Measurements from ENCODE around the gene GALC.

The GALC gene

DNA sequence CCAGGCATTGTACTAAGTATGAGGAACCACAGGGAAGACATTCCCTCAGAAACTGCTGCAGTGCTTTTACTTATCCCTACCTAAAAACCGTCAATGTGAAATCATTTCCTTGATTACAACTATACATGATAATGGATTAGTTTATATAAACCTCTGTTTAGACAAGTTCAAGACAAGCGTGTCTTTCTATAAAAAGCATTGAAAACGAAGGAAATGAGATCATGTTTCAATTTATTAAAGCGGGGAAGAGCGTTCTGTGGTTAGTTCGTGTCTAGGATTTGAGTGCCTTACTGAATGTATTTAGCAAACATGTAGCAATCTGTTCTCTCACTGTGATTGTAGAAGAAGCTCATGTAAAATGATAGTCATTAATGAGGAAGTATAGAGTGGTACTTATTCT is 37.5 kb downstream of the GALC start:
- DNase-seq (ENCODE audit: low spot score) = no peak

DNA sequence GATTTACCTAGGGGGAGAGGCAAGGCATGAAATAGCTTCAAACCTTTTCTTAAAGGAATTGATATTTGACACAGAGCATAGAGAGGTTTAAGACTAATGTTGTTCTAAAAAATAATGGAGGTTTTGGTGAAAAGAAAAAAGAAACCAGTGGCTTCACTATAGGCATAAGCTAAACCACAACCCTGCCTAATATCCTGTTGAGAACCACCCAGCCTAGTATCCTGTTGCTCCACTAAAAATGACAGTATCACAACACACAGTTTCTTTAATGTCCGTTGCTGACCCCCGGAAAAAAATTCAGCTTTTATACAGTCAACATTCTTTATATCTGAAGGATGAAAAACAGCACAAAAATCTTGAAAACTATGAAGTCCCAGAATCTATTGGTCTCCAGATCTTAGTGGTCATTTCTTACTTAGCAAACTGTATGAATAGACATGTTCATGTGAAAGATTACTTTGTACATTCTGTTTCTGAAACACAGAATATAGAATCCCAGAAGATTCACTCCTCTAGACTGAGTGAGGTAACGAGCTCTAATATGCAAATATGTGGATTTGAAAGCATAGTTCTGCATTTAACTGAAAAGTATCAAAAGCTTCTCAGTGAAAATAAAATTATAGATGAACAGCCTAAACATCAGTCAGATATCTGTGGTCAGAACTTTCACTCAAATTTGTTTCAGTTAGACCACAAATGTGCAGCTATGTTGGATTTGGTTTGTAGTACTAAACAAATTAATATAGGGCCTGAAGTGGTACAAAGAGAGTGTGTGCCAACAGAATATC is 40.5 kb downstream of the GALC start:
- no peak for DNase-seq (ENCODE audit: low spot score)

DNA sequence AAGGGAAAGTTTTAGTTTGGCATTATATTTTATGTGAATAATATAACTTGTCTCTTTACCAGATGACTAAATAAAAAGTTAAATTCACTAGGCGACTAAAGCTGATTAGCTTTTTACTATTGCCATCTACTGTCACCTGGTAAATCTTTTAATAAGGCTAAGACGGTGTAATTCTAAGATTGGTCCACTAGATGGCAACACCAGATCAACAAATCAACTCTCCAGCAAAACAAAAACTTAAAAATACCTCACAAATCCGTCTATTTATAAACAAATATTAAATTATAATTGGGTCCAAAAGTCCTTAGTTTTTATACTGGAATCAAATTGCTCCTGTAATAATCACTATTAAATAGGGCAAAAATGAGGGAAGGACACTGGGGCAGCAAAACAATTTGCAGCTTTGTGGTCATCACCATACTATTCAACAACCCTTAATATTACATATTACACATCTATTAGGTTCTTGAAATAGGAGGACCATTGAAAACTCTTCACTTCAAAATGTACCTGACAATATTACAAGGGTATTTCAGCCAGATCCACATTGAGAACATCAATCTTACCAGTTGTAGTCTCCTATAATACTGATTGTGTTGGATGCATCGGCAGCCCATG is 47.9 kb downstream of the GALC start:
- DNase-seq (ENCODE audit: low spot score) = peak; percentile 20

DNA sequence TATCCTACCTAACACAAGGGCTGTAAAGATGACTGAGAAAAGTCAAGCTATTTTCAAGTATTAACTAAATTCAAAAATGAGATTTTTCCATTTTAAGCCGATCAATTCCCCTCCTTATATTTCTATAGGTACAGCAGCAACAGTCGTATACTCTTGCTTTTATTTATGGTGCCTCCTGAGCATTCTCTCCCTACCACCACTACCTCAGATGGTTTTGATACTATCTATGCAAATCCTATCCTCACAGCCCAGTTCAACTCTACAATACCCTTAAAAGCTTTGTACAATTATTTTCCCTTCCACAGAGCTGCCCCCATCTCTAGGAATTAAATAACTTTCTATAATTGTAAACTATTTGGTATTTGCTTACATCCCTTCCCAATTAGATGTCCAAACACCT is 52.1 kb downstream of the GALC start:
- no peak for DNase-seq (ENCODE audit: low spot score)

DNA sequence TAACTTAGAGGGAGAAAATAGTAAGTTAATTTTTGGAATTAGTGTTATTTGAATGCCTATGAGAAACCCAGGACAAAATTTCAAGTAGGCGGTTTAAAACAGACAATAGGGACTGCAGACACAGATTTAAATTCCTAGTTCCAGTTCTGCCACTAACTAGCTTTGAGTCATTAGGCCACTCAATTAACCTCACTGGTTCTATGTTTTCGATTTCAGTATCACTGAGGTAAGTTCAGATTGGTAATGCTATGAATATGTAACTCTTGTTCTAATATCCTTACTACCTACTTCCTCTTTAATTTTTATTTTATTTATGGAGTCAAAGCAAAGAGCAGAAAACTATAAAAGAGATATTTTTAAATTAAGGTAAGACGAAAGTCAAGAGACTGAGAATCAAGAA is 52.6 kb downstream of the GALC start:
- DNase-seq (ENCODE audit: low spot score) = no peak

DNA sequence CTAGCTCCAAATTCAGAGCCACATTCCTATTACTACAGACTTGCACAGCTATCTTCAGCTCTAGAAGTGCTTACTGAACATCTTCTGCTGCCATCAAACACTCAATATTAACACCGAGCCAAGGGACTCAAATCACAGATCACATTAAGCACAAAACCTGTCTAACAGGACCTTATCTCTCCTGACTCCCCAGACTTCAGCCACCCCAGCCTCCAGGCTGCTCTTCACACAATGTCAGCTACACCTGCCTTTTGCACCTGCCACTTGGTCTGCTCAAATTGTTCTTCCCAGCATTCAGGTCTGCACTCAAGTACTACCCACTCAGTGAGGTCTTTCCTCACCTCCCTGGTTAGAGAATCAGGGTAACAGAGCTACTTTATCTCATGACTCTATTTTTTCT is 57.1 kb downstream of the GALC start:
- no peak for DNase-seq (ENCODE audit: low spot score)

DNA sequence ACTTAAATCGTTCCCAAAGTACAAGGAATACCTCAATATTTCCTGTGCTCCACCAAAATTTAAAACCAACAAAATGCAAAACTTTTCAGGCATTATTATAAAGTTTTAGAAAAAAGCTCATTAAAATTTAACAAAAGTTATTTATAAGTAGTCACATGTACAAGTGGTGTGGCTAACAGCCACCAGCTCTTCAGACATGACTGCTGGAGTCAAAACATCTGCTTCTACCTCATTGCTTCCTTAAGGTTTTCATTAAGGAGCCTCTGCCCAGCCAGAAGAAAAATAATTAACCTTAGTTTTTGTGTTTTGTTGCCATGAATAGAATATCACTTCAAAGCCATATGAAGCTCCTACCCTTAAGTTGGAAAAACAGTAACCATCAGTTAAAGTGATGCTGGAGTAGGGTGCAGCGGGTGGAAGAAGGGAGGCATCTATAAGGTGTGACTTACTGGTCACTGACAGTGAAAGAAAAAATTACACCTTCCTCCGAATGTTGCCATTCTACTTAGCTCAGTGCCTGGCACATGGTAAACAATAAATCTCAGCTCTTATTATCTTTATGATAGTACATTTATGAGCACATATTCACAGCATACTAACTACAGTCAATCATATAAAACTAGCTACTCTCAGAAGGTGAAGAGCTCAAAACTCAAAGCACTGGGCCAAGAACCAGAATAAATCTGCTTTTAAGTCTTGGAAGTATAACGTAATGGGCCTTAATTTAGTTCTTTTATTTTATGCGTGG is 57.7 kb downstream of the GALC start:
- no peak for DNase-seq (ENCODE audit: low spot score)

DNA sequence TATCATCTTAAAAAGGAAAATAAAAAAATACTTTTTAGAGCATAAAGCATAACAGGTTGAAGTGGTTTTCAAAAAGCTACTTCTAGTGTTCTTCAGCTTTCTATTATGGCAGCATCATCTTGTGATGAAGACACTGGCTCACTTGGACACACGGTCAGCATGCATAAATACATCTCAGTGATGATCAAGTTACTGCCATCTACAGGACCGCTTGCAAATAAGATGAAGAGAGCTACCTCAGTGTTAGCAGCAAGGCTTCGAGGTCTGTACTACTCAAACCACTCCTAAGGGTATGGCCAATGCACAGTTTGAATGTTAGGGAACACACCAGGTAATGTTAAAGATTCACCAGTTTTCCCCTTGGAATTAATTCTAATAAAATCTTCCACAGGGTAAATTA is 58.8 kb downstream of the GALC start:
- no peak for DNase-seq (ENCODE audit: low spot score)

DNA sequence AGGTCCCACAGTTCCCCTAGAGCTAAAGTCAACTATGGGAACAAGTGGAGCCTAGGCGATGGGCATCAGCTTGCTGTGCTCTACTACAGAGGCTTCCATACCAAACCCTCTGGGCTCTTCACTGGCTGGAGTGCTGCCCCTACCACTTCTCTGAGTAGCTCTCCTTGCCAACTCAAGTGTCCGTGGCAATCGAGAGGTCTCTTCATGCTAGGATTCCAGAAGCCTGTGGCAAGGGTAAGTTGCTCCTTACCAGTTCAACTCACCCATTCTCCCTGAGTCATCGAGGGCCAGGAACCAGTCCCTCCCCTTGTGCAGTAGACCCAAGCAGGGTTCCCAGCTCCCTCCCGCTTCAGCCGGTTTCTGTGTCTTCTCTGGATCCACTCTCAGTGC is 76.1 kb downstream of the GALC start:
- DNase-seq (ENCODE audit: low spot score) = no peak

DNA sequence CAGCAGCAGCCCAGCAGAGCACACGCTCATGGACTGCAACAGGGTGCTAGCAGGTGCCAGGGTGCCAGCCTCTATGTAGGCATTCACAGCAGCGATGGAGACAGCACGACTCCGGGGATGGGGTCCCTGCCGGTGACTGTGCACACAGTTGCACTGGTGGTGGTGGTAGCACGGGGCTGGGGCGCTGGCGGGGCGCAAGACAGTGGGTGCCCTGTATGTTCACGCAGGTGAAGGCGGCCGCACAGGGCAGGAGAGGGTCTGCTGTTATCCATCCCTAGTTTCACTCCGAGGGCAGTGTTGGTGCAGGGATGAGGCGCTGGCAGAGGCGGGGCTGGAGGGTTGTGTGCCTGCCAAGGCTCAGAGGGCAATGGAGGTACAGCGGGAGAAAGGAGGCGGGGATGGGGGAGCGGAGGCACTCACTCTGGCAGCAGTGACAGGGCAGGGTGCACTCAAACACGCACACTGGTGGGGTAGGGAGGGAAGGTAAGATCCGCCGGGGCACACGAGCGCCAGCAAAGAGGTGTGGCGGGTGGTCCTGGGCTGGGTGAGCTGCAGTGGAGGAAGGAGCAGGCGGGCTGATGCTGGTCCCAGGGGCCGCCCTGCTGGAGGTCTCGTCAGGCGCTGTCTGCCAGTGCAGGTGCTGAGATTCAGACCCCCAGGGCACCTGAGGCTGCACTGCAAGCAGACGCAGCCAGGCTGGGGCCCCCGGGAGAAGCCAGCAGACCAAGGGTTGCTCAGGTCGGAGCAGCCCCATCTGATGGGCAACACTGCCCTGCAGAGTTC is 76.7 kb downstream of the GALC start:
- DNase-seq (ENCODE audit: low spot score) = no peak

DNA sequence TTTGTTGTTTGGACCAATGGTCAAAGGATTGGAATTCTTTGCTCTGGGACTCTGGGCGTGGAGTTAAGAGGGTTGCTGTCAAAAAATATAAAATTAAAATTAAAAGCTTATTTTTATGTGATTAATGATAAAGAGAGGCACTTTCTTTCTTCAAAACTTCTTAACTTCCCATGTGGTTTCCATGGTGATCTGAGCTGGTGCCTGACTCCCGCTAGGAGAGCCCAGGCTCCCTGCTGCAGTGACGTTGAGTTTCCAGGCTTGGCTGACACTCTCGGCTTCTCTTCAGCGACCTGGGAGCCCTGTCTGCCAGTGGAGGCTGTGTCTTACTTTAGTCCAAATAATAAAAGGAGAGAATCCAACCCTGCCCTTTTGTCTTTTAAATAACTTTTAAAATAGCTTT is 84.4 kb downstream of the GALC start:
- no peak for DNase-seq (ENCODE audit: low spot score)

DNA sequence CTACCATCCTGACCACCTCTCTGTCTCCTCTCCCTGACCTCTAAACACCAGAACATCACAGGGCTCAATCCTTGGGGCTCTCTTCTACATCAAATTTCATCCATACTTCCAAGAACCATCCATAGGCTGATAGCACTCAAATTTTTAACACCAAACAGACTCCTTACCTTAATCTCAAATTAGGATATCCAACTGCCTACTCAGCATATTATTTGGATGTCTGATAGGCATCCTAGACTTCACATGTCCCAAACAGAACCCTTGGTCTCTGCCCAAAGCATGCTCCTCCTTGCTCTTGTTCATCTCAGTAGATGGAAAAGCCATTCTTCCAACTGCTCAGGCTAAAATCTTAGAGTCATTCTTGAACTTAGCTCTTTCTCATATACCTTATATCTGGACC is 91.3 kb downstream of the GALC start:
- no peak for DNase-seq (ENCODE audit: low spot score)

DNA sequence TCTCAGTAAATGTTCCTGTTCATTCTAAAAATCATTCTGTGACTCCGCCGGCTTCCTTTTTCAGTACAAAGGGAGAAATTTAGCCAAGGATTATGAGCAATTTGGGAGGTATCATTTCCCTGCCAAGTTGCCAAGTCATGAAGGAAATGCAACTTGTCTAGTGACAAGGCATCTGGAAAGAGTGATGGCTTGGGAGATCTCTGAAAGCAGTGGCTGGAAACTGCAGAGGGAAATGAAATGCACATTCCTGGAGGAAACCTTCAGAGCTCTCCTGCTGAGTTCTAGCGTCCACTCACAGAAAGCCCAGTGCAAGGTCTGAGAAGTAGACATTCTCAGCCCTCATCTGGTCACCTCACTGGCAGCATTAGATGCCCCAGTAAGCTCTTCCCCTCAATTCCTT is 91.7 kb downstream of the GALC start:
- DNase-seq (ENCODE audit: low spot score) = peak; percentile 47

DNA sequence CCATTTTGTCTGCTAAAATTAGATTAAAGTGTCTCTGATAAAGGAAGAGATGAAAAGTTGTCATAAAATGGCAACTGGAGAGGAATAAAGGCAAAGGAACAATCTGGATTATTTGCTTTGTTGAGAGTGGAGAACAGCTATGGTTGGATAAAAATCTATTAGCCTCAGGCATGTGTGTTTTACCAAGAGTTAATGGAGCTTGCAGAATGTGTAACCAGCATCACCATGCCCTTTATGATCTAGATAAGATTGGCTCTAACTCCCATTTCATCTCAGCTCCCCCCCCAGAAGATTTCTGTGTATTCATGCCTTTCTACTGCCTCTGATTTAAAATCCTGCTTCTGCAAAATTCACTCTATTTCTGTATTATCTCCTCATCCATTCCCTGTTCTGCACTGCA is 93.8 kb downstream of the GALC start:
- DNase-seq (ENCODE audit: low spot score) = no peak

DNA sequence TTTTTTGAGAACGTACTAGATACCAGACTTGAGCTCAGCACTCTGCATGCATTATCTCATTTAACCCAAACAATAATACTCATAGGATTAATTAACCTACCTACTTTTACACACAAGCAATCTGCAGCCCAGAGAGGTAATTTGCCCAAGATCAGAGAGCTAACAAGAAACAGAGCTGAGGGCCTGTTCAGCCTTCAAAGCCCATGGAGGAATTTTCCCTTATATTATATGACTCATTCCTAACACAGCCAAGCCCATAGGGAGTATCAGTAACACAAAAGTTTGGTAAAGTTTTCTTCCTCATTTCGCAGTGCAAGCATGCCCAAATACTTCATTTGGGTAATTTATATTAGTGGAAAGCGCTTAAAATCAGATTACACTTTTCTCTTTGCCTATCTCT is 94.7 kb downstream of the GALC start:
- no peak for DNase-seq (ENCODE audit: low spot score)

DNA sequence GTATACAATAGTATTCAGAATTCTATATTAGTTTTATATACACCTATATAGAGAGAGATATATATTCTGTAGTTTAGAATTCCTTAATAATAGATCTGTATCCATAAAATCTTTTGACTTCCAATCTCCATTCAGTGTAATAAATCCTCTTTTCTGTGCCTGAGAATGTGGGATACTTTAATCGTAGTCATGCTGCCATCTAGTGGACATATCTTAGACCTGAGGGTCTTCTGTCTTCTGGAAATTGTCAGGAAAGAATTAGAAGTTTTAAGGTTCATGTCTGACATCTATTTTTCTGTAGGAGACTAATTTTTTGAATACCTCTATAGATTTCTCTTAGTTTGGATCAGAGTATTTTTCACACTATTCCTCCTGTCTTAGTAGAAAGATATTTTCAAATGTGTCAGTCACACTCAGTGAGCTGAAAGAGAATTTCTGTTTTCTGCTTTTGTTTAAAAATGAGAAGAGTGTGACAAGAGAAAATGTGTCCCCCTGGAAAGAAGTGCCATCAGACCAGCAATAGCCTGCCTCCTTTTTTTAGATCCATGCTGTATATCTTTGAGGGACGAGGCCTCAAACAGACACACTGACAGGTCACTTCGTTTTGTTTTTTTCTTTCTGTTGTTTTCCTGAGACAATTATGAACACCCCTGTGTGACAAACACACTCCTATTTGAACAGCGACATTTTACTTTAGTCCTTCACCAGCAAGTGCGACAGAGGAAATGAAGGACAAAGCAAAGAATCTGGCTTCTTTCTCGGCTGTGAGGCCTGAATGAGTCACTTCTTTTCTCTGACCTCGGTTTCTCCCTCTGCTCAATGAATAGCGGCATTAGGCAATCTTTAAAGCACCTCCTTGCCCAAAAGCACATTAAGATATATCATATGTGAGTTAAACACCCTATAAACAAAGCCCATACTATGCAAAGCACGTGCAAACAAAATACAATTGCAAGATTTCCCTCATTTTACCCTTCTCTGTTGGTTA is 96.3 kb downstream of the GALC start:
- DNase-seq (ENCODE audit: low spot score) = peak; percentile 56

DNA sequence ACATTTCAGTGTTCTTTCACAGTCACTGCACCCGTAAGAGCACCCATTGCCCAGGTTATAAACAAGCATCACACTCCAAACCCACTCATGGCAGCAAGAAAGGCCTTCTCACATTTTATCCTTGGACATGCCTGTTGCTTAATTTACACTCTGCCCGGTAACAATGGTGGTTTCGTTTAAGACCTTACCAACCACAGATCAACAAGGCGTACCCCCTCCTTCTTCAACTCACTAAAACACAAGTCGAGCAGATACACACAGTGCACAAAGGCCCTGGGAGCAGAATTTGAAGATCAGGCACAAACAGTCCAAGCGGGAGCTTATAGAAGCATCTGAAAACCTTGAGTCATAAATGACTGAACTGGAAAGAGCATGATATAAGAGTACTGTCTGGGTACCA is 98.1 kb downstream of the GALC start:
- DNase-seq (ENCODE audit: low spot score) = no peak

DNA sequence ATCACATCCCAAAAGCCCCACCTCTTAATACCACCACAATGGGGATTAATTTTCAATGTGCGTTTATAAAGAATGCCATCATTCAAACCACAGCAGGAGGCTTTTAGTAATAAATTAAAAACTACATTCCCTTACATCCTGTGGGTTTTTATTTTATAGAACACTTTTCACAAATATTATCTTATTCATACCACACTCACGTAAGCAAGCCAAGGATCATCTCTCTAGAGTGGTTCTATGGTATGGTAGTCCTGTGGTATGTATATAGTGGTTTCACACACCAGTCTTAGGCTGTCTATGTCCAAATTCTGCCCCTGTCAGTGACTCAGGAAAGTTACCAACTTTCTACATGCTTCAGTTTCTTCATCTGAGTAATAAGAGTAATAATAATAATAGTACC is 100.2 kb downstream of the GALC start:
- no peak for DNase-seq (ENCODE audit: low spot score)

DNA sequence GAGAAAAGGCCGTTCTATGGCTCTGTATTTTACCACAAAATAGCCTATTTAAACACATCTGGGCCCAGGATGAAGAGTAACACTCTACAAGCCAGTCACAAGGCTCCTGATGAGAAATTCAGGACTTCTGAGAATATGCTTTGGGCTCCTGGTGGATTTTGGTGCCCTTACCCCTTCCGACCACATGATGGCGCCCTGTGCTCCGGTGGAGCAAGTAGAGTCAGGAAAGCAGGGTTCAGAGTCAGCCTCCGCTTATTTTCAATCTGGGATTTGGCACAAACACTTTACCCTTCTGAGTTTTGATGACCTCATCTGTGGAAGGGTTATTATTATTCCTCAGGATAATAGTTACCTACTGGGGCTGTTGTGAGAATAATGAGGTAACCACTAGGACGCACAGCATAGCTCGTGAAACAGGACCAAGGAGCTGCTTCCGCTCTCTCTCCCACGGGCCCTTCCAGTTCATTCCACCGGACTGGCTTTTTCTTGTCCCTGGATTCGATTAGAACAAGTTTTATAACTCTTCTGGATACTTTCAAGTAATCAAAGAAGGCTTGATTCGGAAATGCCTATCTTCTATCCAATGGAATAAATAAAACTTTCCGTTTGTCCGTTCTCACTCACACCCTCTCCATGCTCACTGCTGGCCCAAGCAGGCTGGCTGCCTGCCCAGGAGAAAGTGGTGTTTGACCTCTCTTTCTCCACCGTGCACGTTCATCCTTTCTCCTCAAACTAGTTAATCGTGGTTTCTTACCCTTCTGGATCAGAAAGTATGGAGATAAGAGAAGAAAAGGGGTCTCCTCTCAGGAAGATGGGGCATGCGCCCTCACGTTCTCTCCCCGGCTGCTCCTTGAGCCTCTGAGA is 104.6 kb downstream of the GALC start:
- peak; percentile 47 for DNase-seq (ENCODE audit: low spot score)

DNA sequence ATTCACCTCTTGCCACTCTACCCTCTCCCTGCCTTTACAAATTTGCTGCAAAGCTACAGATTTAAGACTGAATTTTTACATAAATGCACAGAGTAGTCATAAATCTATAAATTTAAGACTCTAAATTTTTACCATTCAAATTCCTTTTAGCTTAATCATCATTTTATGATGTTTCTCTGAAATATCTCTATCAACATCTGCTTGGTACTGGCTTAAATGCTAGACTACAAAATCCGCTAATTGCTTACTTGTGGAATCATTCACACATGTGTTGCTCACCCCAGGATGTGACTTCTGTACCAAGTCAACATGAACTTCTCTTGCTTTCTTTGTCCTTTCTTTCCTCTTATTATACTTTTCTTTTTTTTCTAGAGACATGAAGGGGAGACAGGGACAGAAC is 109.2 kb downstream of the GALC start:
- DNase-seq (ENCODE audit: low spot score) = no peak
